ENCODE data around the gene PDLIM1.
"Not testable (repeated sequence)": the region's sequence is repeated elsewhere in the genome, so short reads cannot be mapped to it uniquely, and the experiment has no call there.

PDLIM1 gene

DNA sequence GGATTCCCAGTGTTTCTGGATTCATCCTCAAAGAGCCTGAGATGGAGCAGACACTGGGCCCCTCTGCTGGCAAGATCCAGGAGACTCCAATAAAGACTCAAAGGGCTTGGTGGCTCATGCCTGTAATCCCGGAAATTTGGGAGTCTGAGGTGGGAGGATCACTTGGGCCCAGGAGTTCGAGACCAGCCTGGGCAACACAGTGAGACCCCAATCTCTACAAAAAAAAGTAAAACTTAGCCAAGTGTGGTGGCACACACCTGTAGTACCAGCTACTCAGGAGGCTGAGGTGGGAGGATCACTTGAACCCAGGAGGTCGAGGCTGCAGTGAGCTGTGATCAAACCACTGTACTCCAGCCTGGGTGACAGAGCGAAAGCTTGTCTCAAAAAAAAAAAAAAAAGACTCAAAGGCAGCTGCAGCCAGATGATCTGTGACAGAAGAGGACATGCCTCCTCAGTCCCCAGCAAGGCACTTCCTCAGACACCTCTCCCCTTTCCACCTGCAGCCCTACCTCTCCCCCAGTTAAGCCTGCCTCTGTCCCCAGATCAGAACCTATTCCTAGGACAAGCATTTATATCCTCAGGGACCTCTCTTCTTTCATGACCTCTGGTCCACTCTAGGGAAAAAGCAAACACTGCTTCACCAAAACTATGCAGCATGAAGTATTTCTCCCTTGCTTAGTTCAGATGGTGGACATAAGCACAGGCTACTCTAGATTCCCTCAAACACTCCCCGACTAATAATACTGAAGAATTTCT lies 27.9 kb downstream of the PDLIM1 start:
- no peak for FAIRE-seq

- no peak for FAIRE-seq
These were observed 28.9 kb downstream of the PDLIM1 start for GRCh38 chr10:95261926-95262325.

GRCh38 chr10:95260909-95261552 lies 29.8 kb downstream of the PDLIM1 start:
- FAIRE-seq = no peak

- FAIRE-seq = no peak
These were observed 30.4 kb downstream of the PDLIM1 start for GRCh38 chr10:95260397-95260881.

DNA sequence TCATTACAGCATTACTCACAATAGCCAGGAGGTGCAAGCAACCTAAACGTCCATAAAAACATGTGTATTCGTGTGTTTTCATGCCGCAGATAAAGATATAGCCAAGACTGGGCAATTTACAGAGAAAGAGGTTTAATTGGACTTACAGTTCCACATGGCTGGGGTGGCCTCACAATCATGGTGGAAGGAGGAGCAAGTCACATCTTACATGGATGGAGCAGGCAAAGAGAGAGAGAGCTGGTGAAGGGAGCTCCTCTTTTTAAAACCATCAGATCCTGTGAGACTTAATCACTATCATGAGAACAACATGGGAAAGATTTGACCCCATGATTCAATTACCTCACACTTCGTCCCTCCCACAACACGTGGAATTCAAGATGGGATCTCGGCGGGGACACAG lies 33.0 kb downstream of the PDLIM1 start:
- FAIRE-seq = no peak

DNA sequence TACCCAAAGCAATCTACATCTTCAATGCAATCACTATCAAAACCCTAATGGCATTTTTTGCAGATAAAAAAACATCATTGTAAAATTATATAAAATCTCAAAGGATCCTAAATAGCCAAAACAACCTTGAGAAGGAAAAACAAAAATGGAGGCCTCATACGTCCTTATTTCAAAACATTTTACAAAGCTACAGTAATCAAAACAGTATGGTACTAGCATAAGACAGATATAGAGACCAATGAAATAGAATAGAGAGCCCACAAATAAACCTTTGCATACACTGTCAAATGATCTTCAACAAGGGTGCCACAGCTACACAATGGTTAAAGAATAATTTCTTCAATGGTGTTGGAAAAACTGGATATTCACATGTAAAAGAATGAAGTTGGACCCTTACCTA lies 34.5 kb downstream of the PDLIM1 start:
- FAIRE-seq = no peak

DNA sequence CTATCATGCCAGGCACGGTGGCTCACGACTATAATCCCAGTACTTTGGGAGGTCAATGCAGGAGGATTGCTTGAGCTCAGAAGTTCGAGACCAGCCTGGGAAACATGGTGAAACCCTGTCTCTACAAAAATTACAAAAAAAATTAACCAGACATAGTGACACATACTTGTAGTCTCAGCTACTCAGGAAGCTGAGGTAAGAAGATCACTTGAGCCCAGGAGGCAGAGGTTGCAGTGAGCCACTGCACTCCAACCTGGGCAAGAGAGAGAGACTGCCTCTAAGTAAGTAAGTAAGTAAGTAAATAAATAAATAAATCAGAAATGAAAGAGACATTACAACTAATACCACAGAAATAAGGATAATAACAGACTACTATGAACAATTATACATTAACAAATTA lies 36.2 kb downstream of the PDLIM1 start:
- no peak for FAIRE-seq

- no peak for FAIRE-seq
These were observed 37.1 kb downstream of the PDLIM1 start for GRCh38 chr10:95253686-95254085.

DNA sequence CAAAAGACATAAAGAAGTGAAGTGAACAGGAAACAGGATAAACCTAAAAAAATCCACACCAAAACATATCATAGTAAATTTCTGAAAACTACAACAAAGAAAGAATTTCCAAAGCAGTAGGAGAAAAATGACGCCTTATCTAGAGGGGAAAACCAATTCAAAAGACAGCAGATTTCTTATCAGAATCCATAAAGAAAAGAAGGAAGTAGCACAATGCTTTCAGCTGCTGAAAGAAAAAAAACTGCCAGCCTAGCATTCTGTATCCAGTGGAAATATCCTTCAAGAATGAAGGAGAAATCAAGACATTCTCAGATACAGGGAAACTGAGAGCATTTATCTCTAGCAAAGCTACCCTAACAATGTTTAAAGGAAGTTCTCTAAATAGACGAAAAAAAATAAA lies 37.8 kb downstream of the PDLIM1 start:
- FAIRE-seq = no peak

DNA sequence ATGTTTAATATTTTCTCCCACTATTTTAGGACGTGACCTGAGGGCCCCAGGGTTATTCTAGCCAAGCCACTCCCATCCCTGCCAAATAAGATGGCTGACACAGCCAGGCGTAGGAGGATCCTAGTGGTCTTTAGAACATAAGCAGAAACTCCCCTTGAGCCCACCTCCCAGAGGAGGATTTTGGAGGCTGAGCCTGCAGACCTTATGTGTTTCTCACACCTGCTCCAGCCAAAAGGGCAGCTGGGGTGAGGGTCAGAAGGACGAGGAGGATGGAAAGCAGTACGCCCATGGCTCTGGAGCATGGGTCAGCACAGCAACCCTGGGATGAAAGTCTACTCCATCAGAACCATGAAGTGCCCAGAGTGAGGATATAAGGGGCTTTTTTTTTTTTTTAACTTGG lies 39.9 kb downstream of the PDLIM1 start:
- FAIRE-seq = no peak

DNA sequence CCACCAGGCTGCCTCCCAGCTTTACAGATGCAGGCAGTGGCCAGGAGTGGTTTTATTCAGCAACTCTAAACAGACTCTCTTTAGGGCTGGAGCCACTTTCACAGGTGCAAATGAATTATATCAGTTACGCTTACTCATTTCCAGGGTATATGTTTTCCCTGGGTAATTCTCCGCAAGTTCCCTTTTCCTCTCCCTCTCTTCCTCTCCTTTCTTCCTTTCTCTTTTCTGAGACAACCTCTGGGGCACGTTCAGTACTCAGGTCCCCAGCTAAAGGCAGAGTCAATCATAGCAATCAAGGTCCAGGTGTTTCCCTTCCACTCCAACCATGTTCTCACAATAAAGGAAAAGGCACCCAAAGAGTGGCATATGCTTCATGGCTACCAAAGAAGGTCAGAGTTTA lies 41.3 kb downstream of the PDLIM1 start:
- FAIRE-seq = no peak

DNA sequence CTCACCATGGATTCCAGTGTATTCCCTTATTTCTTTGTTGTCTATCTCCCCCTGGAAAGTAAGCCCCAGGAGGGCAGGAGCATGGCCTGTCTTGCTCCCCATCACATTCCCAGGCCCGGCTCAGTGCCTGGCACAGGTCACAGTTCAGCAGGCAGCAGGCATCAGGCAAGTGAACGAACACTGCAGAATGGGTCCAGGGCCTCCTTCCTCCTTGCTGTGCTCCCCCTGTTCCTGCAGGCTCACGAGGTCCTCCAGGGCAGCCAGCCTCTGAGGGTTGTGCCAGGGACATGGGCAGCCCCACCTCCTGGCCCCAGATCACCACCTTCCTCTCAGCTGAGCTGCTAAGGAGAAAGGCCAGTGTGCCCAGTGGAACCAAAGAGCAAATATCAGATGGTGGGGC lies 41.8 kb downstream of the PDLIM1 start:
- FAIRE-seq = no peak

DNA sequence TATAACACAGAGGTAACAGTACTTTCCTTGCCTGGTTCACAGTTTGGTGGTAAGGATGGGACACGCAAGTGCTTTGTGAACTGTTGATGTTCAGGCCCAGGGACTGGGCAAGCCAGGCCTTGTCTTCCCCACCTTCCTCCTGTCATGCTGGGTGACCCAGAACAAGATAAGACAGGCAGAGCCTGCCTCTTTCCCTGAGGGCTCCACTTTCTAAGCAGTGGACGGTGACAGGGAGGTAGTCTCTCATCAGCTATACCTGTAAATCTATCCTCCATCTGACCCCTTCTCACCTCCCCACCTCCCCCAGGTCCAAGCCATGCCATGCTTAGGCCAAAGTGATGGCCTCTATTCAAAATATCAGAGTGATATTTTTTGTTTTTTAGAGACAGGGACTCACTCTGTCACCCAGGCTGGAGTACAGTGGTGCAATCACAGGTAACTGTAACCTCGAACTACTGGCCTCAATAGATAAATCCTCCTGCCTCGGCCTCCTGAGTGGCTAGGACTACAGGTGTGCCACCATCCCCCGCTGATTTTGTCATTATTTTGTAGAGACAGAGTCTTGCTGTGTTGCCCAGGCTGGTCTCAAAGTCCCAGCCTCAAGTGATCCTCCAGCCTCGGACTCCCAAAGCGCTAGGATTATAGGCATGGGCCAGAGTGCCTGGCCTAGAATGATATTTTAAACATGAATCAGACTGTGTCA lies 42.8 kb downstream of the PDLIM1 start:
- no peak for FAIRE-seq

- no peak for FAIRE-seq
These were observed 43.5 kb downstream of the PDLIM1 start for GRCh38 chr10:95247200-95247880.

DNA sequence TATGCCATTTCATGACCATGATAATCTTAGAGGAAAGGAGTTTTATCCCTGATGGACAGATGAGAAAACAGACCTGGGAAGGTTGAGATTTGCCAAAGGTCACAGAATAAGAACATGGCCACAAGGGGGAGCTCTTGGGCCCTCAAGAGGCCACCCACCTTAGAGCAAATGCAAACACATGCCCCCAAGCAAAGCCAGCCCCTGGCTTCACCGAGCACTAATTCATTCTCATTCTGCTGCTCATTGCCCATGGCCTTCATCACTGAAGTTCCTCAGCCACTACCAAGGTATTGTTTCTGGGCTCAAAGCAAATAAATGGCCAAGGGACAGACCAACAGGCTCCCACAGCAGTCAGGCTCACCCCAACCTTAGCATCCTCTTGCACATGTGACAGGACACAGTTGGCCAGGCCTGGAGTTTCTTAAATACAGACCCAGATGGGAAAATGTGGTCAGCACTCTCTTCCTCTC lies 44.2 kb downstream of the PDLIM1 start:
- FAIRE-seq = no peak

DNA sequence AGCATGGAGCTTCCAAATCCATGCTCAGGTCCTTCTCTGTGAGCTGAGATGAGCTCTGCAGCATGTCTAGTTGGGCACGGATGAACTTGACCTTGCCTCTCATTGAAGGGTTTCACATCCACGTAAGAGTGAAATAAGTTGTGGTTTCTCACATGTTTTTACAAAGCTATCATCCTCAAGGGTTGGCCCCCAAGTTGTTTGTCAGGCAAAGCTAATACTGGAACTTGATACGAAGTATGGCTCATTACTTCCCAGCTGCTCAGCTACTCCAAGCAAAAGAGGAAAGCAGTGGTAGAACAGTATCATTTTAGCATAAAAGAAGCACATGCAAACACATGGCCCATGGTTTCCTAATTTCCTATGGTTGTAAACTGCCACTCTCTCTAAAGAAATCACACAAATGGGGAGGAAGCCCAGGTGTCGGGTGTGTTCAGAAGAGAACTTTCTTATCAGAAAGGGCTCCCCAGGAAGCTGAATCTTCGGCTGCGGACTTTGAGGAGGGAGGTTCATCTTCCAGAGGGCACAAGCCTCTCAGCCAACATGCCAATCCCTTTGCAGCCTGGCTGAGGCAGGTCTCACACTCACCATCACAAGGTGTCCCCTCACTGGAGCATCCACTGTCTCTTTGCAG lies 45.3 kb downstream of the PDLIM1 start:
- FAIRE-seq = no peak

- no peak for FAIRE-seq
These were observed 46.7 kb downstream of the PDLIM1 start for GRCh38 chr10:95244152-95244551.

DNA sequence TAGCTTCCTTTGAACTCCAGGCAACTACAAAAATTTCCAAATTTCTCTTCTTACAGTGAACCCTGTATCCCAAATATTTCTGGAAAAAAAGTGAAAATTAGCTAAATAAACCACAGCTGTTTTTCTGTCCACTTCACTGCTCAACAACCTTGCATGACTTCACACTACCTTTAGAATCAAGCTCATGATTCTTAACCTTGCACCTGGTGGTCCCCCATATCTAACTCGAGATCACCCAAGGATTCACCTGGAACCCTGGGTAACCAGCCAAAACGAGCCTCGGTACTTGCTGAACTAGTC lies 47.5 kb downstream of the PDLIM1 start:
- FAIRE-seq = no peak

DNA sequence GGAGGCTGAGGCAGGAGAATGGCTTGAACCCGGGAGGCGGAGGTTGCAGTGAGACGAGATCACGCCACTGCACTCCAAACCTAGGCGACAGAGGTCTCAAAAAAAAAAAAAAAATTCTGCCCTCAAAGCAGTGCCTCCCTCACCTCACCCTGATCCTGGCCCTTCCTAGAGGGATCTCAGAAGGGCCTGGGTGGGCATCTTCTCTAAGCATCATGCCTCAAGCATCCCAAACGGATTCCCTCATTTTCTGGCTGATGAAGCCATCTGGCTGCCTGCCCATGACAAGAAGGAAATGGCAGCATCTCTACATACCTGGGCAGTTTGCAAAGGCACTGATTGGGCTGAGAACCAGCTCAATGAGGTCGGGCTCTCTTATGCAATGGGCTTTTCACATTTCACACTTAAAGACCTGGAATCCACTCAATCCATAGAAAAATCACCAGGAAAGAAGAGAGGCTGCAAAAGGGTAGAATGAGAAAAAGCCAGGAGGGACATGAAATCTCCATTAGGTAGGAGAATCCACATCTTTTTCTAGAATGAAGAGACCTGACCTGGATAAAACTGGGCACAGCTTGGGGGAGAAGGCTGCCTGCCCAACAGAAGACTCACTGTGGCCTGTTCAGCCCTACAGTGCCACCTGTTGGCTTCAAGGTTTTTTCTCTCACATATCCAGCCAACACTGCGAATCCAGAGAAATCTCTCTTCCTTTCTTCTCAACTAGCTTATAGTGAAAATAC lies 48.1 kb downstream of the PDLIM1 start:
- FAIRE-seq = no peak

DNA sequence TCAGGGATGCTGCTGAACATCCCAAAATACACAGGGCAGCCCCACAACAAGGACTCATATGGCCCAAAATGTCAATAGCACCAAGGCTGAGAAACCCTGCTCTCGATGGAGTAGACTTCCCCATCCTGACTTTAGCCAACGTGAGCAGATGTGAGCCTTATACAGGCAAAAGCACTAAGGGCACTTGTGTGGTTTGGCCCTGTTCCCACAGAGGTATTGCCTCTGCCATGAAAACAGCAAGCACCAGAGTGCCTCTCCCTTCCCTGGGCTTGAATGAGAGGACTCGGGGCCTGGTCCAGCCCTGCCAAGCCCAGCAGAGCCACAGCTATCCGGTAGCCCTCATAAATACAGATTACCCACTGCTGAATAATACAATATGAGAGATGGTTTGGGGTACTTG lies 49.3 kb downstream of the PDLIM1 start:
- no peak for FAIRE-seq

DNA sequence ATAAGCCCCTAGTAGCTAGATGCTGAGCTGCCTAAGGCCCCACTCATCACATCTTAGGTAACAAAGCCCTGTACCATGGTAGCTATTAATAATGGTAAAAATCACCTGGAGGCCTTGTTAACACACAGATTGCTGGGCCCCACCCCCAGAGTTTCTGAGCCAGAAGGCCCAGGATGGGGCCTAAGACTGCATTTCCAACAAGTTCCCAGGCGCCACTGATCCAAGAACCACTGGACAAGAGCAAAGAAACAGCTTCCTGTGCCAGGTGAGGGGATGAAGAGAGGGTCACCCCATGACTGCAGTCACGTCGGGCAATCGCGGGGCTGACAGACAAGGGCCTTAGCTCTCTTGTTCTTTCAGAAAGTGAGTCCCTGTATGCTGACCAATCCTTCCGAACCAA lies 50.0 kb downstream of the PDLIM1 start:
- no peak for FAIRE-seq

DNA sequence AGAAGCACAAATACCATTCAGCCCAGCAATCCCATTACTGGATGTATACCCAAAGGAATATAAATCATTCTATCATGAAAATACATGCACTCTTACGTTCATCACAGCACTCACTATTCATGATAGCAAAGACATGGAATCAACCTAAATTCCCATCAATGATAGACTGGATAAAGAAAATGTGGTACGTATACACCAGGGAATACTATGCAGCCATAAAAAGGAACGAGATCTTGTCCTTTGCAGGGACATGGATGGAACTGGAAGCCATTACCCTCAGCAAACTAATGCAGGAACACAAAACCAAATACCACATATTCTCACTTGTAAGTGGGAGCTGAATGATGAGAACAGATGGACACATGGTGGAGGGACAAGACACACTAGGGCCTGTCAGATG lies 50.7 kb downstream of the PDLIM1 start:
- FAIRE-seq = not testable (repeated sequence)
